HPDE6-E6E7 (cell line): ENCODE results near the gene CDK9.
"Not testable (repeated sequence)": the region's sequence is repeated elsewhere in the genome, so short reads cannot be mapped to it uniquely, and the experiment has no call there.

Source experiments
- DNase-seq: peaks from one replicate; pipeline ENCODE4 v3.0.0; 2011; ENCODE audit warnings: missing footprints; ENCODE audit errors: extremely low spot score

Gene CDK9

DNA sequence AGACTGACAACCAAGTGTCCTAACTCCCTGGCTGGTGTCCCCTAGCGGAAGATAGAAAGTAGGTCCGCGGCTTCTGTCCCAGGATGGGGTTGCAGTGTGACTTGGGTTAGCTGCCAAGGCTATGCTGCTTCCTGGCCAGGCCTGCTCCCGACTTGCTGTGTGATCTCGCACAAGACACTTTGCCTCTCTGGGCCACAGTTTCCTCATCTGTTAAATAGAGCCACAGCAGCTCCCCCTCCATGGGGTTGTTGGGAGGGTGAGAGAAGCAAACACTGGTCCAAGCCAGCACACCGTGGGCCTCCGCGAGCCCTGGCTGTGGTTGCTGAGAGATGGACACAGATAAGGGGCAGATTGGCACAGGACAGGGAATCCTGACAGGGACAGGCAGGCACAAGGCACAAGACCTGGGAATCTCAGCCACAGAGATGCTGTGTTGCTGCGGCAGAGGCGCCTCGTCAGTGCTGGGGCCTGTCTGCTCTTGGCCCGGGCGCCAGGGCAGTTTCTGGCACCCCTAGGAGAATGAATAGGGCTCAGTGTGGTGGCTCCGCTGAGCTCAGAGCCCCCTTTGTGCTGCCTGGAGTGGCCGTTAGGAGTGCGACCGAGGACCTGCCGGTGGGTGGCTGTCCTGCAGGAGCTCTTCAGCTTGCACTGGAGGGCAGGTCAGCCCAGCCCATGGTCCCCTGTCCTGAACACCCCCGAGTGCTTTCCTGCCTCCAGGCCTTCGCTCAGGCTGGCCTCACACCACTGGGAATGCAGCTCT is 5.5 kb upstream of the CDK9 start:
- no peak for DNase-seq

DNA sequence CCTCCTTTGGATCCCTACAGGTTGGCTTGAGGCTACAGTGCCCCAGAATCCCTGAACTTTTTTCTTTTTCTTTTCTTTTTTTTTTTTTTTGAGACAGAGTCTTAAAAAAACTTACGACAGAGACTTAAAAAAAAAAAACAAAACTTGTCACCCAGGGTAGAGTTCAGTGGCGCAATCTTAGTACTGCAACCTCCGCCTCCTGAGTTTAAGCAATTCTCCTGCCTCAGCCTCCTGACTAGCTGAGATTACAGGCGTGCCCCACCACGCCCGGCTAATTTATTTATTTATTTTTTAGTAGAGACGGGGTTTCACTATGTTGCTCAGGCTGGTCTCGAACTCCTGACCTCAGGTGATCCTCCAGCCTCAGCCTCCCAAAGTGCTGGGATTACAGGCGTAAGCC is 4.9 kb upstream of the CDK9 start:
- DNase-seq = not testable (repeated sequence)

DNA sequence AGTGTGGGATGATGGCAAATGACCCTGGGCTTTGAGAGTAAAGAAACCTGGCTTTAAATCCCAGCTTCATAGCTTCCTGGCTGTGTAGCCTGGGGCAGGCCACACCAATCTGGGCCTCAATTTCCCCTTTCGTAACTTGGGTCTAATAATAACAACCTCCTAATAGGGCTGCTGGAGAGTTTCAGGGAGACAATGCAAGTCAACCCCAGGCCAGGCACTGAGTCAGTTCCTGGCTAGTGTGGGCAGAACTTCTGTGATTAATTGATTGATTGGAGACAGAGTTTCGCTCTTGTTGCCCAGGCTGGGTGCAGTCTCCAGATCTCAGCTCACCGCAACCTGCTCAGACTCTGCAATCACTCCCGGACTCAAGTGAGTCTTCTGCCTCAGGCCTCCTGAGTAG is 4.0 kb upstream of the CDK9 start:
- DNase-seq = no peak

DNA sequence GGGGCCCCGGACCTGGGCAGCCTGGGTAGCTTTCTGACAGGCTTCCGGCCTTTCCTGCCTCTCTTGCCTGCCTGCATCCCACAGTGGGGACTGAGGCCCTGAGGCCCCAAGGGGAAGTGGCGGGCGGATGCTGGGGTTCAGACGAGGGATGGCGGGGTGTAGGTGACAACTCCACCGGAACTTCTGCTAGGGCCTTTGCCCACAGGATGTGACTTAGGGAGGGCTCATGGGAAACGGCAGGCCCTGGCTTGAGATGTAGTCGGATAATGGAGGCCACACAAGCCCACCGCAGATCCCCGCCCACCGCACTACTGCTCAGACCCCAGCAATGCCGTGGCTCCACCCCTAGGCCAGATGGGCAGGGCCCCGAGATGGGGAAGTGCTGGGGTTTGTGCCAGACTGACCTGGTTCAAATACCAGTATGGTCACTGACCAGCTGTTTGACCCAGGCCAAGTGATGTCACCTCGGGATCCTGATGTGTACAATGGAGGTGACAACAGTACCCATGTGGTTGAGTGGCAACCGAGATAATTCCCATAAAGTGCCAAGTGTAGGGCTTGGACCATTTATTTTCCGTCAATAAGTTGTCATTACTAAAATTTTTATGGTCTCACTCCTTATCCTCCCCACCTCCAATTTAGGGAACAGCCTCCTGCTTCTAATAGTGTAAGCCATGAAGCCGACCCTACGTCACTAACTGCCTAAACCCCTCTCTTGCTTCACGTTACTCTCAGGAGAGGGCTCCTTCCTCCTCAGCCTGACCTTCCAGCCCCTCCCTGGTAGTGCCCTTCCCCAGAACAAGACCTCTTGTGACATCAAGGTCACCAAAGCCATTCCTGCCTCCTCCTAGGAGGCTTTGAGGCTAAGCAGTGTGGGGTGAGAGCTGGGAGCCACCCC is 2.5 kb upstream of the CDK9 start:
- DNase-seq = no peak

DNA sequence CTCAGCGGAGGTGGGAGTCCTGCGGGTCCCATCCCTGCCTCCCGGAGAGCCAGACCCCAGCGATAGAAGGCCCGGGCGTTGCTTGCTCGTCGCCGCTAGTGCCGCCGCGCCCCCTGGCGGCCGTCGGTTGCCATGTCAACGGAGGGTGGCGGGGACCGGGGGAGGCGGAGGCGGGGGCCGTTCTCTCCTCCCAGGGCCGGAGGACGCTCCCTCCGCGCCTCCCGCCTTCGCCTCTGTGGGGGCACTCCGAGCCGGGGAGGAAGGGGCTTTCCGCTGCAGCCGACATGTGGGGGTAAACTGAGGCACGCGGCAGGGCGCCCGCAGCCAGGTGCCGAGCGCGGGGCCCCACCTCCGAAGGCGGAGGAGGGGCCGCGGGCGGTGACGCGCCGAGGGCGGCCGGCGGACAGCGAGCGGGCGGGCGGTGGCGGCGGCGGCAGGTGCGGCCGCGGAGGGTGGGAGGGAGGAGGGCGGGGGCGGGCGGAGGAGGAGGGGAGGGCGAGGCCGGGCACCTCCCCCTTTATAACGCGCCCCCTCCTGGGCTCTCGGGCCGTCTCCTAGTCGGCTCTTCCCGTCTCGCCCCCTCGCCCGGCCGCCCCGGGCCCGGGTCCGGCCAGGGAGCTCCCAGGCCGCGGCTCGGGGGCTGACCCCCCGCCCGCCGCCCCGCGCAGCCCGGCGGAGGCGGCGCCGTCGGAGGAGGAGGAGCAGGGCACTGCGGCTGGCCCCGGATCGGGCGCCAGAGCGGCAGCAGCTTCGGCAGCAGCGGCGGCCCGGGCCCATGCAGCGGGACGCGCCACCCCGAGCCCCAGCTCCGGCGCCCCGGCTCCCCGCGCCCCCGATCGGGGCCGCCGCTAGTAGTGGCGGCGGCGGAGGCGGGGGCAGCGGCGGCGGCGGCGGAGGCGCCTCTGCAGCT is 556 bp upstream of the CDK9 start:
- DNase-seq = peak; percentile 86

DNA sequence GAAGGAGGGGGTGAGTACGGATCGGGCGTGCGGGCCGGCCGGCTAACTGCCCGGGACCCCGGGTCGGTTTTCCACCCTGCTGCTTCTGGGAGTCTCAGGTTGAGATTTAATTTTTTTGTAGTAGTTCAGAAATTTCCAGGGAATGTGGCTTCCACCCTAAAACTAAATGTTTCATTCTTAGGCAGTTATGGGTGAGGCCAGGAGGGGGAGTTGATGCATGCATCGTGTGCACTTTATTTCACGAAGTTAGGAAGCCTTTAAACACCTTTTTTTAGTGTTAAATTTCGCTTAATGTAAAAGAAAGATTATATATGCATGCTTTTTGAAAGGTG is 905 bp downstream of the CDK9 start:
- DNase-seq = no peak

DNA sequence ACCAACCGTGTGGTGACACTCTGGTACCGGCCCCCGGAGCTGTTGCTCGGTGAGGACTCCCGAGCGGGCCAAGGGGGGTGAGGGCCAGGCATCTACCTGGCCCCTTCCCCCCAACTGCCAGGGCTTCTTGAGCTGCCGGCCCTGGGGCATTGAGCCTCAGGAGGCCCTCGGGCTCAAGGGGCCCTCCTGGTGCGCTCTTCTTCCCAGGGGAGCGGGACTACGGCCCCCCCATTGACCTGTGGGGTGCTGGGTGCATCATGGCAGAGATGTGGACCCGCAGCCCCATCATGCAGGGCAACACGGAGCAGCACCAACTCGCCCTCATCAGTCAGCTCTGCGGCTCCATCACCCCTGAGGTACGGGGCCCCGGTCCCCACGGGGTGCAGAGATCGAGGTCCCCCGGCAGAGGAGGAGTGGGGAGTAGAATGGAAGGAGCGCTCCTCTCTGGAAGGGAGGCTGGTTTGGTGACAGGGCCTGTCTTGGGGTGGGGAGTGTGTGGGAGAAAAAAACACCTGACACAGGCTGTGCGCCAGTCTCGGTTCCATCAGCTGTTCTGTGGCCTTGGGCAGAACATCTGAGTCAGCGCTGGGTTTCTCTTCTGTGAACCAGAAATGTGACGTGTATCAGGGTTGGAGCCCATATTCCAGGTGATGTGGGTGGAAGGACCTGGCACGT is 2.6 kb downstream of the CDK9 start:
- no peak for DNase-seq

DNA sequence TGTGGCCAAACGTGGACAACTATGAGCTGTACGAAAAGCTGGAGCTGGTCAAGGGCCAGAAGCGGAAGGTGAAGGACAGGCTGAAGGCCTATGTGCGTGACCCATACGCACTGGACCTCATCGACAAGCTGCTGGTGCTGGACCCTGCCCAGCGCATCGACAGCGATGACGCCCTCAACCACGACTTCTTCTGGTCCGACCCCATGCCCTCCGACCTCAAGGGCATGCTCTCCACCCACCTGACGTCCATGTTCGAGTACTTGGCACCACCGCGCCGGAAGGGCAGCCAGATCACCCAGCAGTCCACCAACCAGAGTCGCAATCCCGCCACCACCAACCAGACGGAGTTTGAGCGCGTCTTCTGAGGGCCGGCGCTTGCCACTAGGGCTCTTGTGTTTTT is 3.3 kb downstream of the CDK9 start:
- DNase-seq = no peak

DNA sequence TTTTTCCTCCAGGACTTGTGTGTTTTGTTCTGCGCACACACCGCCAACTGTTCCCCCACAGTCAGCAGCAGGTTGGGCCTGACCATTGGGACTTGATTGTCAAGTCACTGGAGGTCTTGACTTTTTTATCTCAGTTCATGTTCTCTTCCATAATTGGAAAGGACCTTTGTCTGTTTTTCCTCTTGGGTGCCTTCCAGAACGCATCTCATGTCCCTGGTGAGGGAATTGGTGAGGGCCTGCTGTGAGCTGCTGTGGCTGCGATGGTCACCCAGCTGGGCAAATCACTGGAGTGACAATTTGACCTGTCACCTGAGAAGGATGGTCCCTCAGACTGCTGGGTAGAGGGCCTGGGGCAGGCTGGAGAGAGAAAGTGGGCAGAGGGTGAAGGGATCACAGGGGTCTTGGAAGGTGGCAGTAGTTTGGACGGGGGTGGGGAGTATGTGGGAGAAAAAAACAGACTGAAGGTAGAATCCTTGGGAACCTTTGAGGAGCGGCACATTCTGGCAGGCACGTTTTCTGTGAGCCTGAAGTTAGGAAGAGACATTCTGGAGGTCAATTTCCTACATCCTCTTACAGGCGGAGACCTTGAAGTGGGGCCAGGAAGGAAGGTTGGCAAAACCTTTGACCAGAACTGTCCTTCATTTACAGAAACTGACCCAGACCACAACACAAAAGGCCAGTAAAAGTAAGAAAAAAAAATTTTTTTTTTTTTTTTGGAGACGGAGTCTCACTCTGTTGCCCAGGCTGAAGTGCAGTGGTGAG is 4.4 kb downstream of the CDK9 start:
- no peak for DNase-seq

DNA sequence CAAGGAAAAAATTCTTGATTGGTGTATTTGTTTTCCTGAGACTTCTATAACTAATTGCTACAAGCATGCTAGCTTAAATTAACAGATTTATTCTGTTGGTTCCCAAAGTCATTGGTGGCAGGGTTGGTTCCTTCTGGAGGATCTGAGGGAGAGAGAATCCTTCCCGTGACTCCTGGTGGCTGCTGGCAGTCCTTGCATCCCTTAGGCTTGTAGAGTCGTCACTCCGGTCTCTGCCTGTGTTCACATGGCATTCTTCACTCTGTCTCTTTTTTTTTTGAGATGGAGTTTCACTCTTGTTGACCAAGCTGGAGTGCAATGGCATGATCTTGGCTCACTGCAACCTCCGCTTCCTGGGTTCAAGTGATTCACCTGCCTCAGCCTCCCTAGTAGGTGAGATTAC is 5.3 kb downstream of the CDK9 start:
- DNase-seq = no peak

DNA sequence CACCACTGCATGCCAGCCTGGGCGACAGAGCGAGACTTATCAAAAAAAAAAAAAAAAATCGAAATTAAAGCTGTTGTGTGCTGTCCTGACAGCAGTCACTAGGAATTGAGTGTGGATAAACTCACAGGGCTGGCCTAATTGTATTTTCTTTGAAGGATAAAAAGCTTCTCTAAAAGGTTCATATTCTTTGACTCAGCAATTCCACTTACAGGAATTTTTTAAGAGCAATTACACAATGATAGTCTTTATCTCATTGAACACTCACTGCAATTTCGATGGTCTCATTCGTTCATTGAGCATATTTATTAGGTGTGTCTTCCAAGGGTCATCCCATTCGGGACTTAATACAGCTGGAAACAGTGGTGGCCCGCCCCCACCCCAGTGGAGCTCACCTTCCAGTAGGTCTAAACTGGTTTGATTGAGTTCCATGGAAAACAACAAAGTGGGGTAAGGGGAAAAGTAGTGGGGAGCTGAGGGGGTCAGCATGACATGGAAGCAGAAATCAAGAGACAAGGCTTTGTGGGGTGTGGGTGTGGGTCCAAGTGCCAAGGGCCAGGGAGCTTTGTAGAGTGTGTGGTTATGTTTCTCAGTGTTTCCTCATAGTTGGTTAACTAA is 6.7 kb downstream of the CDK9 start:
- no peak for DNase-seq

DNA sequence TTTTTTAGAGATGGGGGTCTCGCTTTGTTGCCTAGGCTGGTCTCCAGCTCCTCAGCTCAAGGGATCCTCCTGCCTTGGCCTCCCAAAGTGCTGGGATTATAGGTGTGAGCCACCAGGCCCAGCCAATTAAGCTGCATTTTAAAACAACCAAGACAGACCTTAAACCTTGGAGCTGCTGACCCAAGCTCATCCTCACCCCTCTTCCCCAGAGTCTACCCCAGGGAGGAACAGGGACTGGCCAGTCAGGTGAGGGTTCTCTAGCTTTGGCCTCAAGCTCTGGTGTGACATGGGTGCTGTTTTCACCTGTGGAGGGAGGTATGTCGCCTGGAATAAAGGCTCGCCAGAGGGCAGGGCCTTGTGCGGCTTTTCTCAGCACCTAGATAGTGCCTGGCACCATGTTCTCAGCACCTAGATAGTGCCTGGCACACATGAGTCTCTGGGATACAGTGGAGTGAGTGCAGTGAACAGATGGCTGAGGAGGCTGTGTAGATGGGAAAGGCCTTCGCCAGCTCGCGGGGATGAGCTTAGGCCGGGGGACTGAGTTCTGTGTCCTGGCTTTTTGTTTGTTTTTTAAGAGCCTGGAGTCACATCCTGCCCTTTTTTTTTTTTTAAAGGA is 7.4 kb downstream of the CDK9 start:
- no peak for DNase-seq

DNA sequence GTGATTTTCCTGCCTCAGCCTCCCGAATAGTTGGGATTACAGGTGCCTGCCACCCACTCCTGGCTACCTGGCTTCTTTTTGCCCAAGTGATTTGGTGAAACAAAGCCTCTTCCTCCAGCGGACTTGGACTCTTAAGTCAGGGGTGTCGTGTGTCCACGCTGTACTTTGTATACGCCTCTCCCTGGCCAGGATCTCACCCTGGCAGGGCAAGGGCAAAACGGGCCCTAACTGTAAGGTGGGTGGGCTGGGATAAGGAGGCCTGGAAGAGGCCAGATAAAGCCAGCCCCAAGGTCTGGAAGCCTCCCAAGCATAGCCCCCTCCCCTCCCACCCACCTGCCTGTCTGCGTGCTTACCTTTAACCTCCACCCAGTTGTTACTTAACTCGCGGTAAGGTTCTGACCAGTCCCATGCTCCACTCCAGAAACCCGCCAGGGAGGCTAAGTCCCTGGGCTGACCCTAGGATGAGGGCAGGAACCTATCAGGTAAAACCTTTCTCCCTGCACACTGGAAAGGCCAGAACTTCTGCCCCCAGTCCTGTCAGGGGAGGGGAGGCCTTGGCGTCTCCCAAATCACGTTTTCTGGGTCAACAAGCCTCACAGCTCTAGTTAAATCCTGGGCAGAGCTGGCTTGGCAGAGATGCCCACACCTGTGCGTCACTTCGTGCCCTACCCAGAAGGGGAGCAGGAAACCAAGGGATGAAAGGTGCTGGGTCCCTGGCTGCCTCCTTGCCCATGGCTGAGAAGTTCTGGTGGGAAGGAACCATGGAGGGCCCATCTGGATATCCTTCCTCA is 8.4 kb downstream of the CDK9 start:
- DNase-seq = no peak

DNA sequence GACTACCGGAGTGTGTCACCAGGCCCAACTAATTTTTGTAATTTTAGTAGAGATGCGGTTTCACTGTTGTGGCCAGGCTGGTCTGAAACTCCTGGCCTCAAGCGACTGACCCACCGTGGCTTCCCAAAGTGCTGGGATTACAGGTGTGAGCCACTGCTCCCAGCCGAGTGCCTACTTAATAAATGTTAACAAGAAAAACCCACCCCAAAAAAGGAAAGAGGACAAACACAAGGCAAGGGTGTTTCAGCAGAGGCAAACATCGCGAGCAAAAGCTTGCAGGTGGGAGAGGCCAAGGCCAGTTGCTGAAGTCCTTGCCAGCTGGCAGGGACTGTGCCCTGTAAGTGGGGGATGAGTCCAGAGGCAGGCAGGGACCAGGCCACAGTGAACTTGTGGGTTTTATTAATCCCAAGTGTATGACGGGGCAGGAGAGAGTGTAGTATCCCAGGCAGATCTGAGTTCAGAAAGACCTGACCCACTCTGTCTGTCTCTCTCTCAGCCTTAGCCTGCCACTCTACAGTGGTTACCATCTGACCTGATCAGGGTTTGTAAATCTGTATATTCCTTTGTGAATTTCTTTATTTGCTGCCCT is 10.5 kb downstream of the CDK9 start:
- no peak for DNase-seq

DNA sequence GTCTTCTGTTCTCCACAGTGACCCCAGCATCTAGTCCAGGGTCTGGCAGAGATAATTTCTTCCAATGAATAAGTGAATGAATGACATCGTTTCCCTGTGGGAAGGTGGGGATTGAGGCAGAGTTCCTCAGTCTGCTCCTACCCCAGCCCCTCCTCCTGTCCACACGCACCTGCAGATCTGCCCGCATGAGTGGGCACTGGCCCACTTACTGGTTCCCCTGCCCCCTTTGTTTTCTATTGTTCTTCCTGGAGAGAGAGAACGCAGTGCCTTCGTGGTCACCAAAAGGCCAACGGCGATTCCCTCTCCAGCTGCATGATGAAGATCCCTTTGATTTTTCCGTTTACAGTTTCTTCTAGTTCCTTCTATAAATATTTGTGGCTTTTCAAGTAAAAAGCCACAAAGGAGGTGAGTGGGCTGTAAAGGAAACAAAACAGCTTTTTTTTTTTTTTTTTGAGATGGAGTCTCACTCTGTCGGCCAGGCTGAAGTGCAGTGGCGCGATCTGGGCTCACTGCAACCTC is 11.1 kb downstream of the CDK9 start:
- no peak for DNase-seq

DNA sequence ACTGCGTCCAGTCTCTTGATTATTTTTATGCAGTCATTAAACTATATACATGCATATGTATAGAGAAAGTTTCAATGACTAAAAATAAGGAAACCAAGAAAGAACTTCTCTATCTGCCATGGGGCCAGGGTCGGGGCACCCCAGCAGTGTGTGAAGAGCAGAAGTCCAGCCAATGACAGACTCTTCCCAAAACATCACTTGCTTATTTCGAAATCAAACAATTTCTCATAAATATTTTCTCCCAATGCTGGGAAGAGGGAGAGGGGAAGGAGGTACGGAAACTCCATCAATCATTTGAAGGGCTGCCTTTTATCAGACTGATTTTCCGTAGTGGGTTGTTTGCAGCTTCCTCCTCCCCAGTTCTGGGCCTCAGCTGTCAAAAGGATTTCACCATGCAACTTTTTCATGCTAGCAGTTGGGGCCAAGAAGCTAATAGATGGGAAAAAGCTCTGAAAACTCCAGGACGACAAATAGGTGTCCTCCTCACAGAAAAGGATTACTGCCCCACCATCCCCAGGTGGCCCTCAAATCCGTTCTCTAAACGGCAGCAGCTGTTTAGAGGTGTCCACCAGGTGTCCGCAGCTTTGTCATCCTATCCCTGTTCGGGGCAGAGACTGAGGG is 16.2 kb downstream of the CDK9 start:
- no peak for DNase-seq

DNA sequence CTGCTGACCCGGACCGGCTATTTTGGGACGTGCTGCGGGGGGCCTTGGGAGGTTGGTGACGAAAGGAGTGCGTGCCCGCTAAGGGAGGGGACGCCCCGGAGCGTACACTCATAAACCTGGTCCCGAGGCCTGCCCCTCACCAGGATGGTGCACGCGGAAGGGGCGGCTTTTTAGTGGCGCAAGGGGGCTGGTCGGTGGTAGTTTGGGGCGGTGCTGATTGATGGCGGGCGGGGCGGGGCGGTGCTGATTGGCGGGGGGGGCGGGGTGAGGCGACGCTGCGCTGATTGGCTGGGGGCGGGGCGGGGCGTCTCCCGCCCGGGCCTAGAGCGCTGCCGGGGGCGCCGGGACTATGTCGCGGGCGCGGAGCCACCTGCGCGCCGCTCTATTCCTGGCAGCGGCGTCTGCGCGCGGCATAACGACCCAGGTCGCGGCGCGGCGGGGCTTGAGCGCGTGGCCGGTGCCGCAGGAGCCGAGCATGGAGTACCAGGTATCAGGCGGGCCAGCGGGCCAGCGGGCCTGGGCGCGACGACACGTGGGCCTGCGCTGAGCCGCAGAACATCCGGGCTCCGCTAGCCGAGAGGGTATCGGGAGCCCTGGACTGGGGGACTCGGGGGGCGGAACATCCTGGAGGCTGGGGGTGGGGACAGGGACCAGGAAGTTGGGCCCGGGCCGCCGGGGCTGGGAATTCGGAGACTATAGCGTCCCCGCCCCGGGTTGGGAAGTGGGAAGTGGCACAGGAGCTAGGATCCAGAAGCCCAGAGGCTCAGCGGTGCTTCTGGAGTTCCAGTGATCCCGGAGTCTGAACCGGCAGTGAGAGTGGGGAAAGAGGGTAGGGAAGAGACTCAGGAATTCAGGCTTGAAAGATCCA is 17.0 kb downstream of the CDK9 start, which contains the start of gene FPGS:
TSS of gene FPGS (plus strand) at position 307 of the 868 bp plus-strand sequence. CDS start at position 350, 43 bp downstream.
- DNase-seq = peak; percentile 69
